Activated T-helper 1 cell treated with Interleukin-2 at 50 U/mL for 16 hours (primary cell): Measurements from ENCODE around the gene PDE8A.

Experiments
- DNase-seq: peaks from one replicate; pipeline ENCODE4 v3.0.0-alpha.2; 2020; ENCODE audit warnings: low read depth

The PDE8A gene

DNA sequence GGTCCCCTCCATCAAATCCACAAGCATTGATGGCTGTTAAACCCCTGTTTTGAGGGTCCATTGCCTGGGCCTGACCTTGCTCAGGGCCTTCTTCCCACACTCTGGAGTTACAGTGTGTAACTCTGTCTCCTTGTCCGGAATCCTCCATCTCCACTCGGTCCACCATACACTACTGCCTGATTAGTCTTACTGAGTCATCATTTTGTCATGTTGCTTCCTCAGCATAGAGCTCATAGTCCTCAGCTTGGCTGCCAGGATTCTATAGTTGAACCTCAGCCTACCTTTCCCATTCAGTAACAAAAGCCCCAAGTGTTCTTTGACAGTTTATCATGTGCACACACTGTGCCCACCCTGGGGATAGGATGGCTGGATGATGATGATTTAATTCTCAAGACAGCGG is 113.0 kb downstream of the PDE8A start:
- DNase-seq, result no peak

DNA sequence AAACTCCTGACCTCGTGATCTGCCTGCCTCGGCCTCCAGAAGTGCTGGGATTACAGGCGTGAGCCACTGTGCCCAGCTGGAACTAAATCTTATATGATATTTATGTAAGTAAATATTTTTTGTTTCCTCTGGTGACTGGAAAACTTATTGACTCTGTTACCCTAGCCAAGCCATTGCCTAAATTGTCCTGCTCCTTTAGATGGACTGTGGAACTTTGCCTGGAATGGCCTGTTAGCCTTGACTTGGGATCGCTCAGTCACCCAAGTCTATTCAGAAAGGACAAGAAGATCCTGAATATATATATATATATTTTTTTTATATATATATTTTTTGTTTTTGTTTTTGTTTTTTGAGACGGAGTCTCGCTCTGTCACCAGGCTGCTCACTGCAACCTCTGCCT is 113.9 kb downstream of the PDE8A start:
- no peak for DNase-seq

DNA sequence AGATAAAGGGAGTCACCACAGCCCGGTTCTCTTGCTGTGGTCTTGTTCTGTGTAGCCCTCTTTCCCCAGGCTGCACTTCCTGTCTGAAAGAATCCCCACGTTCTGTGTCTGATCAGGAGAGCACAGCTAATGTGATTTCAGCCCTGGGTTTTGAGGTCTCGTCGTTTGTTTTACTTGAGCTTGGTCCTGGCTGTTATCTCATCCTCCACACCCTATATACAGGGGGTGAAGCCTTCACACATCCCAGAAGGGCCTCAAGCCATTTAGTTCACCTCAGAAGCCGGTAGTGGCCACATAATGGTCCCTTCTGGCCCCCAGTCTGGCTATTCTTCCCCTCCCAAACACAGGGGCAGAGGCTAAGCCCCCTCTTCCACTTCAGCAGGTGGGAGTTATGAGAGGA is 115.6 kb downstream of the PDE8A start:
- DNase-seq, result no peak

DNA sequence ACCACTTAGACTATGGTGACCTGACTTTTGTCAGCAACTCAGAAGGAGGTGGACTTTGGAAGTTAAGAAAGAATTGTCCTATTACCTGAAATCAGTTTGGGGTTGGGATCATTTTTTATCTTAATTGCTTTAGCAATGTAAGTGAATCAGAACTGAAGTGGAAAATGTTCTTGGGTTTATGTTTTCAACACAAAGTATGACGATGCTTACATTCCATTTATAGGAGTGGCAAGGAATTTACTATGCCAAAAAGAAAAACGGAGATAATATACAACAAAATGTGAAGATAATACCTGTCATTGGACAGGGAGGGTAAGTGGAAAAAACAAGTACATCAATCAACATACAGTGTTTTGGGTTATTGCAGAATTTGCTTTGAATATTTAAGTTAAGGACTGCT is 116.1 kb downstream of the PDE8A start:
- no peak for DNase-seq

DNA sequence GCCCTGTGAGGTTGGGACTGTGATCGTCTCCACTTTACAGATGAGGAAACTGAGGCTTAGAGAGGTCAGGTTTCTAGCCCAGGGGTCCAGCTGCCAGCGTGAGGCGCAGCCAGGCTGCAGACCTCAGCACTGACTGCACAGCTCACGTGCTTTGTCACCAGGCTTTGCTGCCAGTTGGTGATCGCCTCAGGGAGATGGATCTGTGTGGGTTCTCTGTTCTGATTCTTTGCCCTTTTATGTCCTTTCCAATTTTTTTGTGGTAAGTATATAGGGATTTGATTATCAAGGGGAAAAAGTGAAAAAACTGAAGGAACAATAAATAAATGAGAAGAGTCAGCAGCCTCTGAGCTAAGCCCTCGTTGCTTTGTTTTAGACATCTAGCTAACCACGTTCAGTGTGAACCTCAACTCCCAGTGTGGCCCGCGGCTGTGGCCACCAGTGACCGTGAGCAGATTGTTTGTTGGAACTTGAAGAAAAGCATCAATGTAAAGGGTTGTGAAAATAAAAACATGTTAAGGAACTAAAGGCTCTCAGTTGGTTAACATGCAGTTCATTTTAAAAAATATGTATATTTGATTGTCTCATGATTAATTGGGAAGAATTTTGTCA is 117.6 kb downstream of the PDE8A start:
- no peak for DNase-seq

DNA sequence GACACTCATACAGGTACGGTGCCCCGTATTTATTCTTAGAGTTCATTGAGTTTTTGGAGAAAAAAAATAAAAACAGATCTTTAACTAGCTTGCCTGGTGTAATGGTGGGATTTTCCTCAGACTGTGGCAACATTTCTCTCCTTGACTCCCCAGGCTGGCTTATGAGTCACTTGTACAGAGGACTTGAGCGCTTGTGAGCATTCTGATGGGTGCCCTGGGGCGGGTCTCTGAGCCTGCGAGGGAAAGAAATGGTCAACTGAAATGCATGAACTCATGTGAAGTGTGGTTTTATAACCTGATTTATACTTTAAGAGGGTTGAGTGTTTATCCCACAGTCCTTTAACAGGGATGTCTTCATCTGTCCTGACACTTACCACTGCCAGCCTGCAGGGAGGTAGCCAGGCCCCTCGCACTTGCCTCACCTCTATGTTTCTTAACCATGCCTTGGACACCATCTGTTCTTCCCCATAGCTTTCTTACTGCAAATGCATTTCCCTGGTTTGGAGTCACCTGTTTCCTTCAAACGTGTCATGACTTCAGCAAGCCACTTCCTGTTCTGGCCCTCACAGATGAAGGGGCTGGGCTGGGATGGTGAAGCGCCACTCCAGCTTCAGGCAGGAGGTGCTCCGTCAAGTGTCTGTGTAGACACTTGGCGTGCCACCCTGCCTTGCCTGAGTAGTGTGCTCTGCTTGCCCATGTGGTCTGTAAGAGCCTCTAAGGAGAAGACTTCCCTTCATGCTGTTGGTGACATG is 118.7 kb downstream of the PDE8A start:
- DNase-seq, result no peak

DNA sequence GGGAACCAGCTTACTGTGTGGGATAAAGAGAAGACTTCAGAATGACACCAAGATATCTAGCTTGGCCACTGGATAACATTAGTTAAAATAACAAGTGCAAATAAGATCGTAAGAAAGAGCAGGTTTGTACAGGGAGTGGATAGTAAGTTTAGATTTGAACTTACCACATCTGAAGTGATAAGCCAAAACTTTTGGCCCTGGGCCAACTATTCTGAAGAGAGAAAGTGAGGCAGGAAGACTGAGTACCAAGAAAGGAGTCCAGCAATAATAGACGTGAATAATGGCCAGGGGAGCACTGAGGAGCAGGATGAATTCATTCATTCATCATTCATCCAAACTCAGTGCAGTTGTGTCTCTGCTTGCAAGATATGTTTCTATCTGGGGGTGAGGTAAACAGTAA is 122.9 kb downstream of the PDE8A start:
- no peak for DNase-seq

DNA sequence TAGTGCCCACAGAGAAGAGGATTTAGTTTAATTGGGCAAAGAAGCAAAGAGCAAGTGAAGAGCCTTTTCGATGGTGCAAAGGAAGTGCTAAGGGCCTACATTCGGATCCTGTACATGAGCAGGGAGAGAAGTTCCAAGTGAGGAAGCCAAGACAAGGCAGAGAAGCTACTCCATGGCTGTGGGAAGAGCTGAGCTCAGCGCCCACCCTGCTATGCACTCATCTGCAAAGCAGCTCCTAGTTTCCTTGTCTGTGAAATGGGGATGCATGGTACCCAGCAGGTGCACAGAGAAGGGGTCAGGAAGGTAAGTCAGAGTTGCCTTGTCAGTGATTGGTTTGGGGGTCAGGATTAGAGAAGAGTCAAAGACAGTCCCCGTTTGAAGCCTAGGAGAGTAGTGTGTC is 126.5 kb downstream of the PDE8A start:
- DNase-seq, result no peak

DNA sequence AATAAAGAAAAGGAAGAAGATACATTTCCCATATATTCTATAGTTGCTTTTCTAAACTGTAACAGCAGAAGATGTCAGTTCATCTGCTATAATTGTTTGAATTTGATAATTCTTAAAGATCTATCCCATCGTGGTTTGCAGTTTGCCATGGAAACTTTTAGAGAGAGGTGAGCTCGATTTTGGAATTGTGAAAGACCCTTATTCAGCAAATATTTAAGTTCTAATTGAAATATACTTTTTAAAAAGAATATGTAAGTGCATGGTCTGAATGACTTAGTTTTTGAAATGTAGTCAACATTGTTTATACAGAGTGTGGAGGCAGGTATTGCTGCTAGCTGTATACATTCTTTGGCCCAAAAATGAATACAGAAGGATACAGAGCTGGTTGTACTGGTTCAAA is 127.7 kb downstream of the PDE8A start:
- DNase-seq, result no peak

DNA sequence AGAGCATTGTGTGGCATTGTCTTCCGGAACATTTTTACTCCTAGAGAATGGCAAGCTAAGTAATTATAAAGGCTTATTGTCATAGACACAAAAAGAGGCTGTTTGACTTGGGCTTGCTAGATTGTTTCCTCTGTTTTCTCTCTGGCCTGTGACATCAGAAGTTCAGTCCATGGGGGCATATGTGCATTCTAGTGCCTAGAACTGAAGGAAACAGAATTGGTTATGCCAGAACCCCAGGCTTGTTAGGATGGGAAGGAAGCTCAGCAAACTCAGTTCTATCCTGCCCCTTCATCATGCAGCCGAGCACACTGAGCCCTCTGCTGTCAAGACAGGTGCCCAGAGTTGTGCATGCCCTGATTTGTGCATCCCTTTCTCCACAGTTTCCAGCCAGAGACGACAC is 131.3 kb downstream of the PDE8A start:
- DNase-seq, result no peak

DNA sequence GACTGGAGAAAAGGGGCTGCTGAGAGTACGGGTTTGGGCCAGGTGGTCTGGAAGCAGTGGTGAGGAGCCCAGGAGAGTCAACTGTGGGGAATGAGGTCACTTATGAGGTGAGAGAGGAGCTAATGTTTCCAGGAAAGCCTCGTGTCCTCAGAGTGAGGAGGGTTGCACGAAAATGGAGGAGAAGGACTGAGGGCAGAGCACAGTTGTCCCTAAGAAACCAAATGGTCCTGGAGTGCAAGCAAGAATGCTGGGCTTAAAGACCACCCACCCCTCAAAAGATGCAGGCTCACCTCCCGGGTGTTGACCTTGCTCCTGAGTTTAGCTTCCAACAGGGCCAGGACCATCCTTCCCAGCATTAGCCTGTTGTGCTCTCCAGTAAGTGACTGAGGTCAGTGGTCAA is 133.2 kb downstream of the PDE8A start:
- no peak for DNase-seq

DNA sequence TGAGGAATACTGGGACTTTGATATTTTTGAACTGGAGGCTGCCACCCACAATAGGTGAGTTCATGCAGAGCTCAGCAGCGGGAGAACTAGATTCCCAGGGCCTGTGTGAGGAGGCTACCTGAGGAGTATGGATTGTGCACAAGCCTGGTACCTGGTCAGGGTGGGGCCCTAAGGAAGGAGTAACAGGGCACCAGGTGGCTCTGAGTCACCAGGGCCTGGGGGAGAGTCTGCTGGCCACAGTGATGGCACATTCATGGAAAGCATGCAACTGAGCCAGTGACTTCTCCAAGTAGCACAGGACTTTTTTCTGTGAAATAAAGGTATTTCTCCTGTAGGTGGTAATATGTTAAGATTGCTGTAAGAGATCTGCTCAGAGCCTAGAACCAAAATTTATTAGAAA is 134.4 kb downstream of the PDE8A start:
- DNase-seq, result no peak

DNA sequence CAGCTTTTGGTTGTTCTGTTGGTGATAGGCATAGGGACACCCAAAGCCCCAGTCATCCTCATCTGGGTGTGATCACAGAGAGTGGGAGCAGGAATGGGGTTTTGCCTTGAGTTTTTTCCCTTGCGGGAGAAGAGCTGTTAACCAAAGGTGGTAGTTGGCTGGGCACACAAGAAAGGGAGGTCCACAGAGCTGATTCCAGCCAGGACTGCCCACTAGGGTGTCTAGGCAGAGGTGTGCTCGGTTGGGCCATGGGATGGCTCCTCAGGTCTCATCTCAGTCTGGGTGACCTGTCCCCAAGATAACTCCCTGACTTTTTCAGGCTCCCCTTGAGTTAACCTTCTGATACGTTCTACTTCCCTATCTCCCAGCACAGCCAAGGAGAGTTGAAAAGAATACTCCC is 134.8 kb downstream of the PDE8A start:
- no peak for DNase-seq

DNA sequence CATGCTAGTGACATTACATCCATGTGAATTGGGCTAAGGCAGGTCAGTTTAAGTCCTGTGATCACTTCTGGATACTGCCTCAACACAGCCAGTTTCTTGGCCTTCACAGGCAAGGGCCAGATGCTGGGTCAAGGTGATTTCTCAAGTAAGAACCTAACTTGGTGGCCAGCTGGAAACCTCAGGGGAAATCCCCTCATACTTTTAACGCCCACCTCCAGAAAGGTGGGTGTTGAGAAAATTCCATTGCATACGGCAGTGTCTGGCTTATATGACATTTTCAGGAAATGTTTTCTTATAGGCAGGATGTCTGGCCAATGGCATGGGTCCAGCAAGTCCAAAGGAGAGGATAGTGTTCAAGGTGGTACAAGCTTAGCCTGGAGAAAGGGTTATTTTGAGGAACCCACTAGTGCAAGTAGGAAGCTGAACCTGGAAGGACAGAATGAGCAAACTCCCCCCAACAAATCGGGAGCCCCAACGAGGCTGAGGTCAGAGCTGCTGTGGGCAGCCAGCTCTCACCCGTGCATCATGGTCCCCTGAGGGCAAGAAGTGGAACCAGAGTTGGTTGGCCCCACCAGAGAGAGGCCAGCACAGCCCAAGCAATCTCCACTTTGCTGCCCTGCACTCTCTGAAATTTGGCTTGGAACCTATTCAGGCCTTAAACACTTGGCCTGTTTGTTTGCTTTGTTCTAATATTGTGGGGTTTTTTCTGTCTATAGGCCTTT is 135.4 kb downstream of the PDE8A start:
- no peak for DNase-seq

DNA sequence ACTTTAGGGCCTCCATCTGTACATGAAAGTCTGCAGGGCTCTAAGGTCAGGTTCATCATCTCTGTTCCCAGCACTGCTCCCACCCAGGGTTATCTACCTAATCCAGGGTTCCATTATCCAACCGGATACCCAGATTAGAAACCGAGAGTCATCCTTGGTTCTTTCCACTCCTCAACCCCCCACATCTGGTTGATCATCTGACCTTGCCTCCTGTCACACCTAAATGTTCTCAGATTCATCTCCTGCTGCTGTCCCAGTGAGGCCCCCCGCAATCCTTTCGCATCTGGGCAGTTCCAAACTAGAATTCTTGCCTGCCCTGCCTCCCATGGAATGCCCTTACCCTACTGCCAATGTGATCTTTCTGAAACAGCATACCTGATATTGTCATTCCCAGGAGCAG is 136.5 kb downstream of the PDE8A start:
- no peak for DNase-seq

DNA sequence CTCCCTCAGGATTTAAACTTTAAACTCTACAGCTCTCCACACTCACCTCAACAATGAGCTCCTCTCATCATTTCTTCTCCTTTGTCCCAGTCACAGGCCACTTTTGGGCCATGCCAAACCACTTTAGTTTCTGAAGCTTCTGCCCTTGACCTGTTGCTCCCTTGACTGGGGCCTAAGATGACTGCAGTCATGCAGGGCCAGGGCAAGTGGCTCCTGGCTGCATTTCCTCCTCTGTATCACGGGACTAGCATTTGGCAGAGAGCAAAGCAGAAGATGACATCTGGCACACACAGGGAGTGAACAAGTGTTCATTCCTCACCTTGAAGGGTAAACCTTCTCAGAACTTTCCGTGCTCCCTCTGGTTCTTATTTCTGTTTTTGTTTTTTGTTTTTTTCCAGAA is 136.9 kb downstream of the PDE8A start:
- DNase-seq, result no peak

DNA sequence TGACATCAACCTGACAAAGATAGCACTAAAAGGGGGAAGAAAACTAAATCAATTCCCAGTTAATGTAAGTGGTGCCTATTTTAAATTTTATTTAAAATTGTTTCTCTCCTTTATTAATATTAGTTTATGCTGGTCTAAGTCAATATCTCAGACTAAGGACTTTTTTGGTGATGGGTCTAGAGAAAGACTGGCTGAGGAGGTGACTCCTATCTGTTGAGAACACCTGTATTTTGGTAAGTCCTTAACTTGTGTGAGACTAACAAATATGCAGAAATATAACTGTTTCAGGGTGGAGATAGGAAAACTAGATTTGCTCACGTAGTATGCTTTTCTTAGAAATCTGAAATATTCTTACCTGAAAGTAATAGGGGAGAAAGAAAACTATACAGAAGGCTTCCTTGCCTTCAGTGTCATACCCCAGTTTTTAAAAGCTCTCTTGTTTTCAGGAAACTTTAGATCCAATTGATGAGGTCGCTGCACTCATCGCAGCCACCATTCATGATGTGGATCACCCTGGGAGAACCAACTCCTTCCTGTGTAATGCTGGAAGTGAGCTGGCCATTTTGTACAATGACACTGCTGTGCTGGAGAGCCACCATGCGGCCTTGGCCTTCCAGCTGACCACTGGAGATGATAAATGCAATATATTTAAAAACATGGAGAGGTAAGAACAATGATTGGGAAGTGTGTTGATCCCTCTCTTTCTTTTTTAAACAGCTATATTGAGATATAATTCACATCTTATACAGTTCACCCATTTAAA is 138.9 kb downstream of the PDE8A start:
- DNase-seq, result no peak

DNA sequence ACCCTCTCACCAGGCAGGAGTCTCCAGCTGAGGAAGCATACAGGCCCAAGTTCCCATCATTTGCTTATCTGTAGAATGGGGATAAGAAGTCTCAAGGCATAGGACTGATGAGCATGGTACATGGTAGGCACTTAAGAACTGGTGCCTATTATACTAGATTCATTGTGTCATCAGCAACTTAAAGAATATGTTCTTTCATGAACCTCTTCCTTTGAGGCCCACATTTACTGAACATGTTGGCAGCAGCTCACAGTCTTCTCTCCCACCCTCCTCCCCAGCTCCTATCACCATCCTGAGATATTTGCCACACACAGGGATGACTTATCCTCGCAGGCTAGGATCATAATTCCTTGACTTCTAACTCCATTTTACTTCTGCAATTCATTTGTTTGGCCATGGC is 142.5 kb downstream of the PDE8A start:
- DNase-seq, result no peak

DNA sequence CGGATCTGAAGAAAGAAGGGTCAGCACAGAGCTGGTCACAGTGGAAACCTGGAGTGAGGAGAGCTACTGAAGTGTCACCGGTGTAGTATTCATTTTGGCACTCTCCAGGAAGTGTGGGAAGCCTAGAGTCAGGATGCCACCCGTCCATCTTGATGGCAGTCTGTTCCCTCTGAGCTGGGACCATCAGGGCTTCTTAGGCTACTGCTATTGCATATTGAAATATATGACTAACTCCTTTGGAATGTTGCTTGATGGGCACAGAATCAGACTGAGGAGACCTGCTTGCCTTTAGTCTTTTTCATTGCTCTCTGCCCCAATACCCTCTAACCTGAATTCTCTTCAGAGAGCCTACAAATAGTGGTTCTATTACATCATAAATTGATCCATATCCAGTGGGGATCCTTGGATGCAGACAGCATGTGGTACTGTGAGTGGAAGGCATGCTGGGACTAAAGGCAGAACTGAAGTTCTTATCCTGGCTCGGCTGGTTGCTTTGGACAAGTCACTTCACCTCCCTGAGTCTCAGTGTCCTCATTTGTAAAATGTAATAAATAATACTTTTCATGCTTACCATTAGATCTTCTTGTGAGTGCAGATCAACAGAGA is 143.5 kb downstream of the PDE8A start:
- no peak for DNase-seq

DNA sequence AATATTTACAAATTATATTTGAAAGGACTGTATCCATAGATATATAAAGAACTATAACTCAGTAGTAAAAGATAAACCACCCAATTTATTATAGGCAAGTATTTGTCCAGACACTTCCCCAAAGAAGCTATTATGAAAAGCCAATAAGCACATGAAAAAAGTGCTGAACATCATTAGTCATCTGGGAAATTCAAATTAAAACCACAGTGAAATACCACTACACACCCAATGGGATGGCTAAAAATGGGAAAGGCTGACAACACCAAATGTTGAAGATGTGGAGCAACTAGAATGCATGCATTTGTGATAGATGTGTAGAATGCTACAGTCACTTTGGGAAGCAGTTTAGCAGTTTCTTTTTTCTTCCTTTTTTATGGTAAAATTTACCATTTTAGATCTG is 147.0 kb downstream of the PDE8A start:
- DNase-seq, result no peak

DNA sequence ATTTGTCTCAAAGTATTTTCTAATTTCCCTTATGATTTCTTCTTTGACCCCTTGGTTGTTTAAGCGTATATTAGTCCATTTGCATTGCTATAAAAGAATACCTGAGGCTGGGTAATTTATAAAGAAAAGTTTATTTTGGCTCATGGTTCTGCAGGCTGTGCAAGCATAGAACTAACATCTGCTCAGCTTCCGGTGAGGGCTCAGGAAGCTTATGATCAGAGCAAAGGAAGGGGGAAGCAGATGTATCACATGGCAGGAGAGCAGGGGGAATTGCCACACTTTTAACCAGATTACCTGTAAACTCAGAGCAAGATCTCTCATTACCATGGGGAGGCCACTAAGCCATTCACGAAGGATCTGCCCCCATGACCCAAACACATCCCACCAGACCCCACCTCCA is 148.2 kb downstream of the PDE8A start:
- no peak for DNase-seq

DNA sequence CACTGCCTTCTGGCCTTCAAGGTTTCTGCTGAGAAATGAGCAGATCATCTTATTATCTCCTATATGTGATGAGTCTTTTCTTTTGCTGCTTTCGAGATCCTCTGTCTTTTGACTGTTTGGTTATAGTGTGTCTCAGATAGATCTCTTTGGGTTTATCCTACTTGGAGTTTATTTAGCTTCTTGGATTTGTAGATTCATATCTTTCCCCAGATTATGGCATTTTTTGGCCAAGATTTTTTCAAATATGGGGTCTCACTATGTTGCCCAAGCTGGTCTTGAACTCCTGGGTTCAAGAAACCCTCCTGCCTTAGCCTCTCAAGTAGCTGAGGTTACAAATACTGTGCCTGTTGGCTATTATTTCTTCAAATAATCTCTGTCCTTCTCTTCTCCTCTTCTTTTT is 150.3 kb downstream of the PDE8A start:
- DNase-seq, result no peak
